ENCODE data around the gene GALNT1. TPM values are rescaled to one million over a fixed set of nuclear protein-coding genes. Genes with fewer than 3 reads are reported as not detected.

The GALNT1 gene
- total RNA-seq, 4 donors from 2014 or later: 40.3 to 61.5 (median 47.7) TPM

- TF ChIP-seq CTCF (IDR thresholded peaks at IDR 0.05; ENCODE audit: low read depth): no peak
Observed at GRCh38 chr18:35641916-35642315, 60.4 kb downstream of the GALNT1 start.

GRCh38 chr18:35642802-35643201 is 61.3 kb downstream of the GALNT1 start:
- no peak for TF ChIP-seq CTCF (IDR thresholded peaks at IDR 0.05; ENCODE audit: low read depth)

GRCh38 chr18:35646449-35646848 is 64.9 kb downstream of the GALNT1 start:
- no peak for TF ChIP-seq CTCF (IDR thresholded peaks at IDR 0.05; ENCODE audit: low read depth)

DNA sequence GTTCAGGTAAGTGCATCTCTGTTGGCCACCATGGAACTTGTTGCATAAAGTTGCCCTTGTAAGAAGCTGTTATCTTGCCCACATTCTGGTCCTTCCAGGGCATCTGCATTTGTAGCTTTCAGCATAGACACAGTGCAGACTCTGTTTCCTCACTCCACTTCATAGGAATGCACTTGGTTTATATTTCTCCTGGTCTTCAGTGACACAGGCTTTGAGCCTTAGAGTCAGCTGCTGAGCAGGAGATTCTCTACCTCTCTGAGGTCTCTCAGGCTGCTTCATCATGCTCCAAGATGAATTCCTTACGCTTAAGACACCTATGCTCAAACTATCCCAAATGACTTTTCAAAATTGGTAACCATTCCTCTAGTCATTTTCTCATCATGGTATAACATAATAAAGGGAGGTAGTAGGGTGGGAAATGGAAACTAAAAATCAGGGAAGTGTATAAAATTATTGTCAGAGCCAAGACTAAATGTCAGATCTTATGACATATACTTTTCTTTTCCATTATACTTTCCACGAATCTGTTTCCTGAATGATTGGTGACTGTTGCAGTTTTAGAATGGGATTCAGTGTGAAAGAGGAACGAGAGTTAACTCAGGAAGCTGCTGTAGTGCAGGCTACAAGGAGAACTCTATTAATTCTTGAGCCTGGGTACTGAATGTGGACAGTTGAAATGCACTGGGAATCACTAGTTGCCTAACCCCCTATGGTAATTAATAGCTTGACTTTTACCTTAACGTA is 72.0 kb downstream of the GALNT1 start:
- TF ChIP-seq CTCF (IDR thresholded peaks at IDR 0.05; ENCODE audit: low read depth): no peak

DNA sequence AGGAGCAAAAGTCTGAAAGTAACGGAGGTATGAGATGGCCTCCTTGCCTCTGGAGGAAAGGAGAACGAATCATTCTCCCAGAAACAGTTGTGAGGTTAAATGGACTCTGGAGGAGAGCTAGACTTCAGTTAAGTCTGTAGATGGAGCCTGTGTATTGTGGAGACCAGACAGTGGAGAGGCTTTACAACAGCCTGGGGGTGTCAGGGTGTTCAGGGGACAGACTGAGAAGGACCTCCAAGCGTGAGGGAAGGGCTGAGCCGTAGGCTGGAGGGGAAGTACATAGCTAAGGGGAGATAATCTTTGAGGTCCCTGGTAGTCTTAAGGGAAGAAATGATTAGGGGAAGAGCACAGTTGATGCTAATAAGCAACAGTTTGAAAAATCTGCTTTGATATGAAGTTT is 76.6 kb downstream of the GALNT1 start:
- TF ChIP-seq CTCF (IDR thresholded peaks at IDR 0.05; ENCODE audit: low read depth): no peak

DNA sequence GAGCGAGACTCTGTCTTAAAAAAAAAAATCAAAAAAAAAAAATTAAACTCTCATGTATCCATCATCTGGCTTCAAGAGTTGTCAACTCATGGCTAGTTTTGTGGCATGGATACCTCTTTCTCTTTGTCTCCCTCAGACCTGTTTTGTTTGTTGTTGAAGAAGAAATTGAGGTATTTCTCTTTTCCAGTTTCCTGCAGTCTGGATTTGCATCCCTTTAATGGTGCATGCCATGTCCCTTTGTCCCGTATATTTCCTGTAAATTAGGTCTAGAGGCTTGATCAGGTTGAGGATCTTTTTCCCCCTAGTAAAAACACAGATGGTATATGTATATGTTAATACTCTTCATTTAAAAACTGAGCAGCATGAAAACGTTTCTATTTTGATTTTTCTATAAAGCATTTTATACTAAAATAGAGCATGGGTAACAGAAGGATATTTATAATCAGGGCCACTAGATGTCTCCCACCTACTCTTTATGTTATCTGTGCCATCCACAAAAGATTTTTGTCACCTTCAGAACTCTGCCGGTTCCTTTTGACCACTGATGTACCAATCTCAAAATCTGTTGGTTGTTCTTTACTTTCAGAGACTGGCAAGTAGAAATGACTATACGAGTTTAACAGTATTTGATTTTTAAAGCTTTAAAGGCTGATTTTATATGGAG is 80.1 kb downstream of the GALNT1 start:
- TF ChIP-seq CTCF (IDR thresholded peaks at IDR 0.05; ENCODE audit: low read depth): no peak

- no peak for TF ChIP-seq CTCF (IDR thresholded peaks at IDR 0.05; ENCODE audit: low read depth)
Observed at GRCh38 chr18:35662293-35663062, 80.9 kb downstream of the GALNT1 start.
